GM12878 (cell line): Measurements from ENCODE around the gene NACC1. TPM values are rescaled to one million over a fixed set of nuclear protein-coding genes. Genes with fewer than 3 reads are reported as not detected.

Experiments used
- ATAC-seq: fragments of 200-7000 bp; cut with Tn5 transposase; 3 replicates; pipeline ENCODE4 v1.9.1; 2020; ENCODE audit warnings: mild to moderate bottlenecking, moderate library complexity
- Bru-seq: library from RNA; stranded (reverse); fragments of 400-500 nt; gene quantifications from one replicate; lab custom pipeline; 2021; lab: Mats Ljungman, UMichigan
- BruChase-seq, 2 experiments: library from RNA; stranded (reverse); fragments of 400-500 nt; gene quantifications; one replicate each; lab custom pipeline; 2021; lab: Mats Ljungman, UMichigan
- BruUV-seq: library from RNA; stranded (reverse); fragments of 400-500 nt; replicated peaks from 2 replicates; lab custom pipeline; 2021; lab: Mats Ljungman, UMichigan
- CTCF ChIA-PET: fragments of 300-600 bp; sonication (Branson Sonifier 250); formaldehyde crosslinking; extraction: SDS; loops from one replicate; lab custom pipeline; 2021; ENCODE audit warnings: inconsistent platforms; lab: Yijun Ruan, JAX
- POLR2A ChIA-PET: fragments of 350-600 bp; formaldehyde crosslinking; extraction: SDS; loops from one replicate; lab custom pipeline; 2021; ENCODE audit warnings: inconsistent platforms; lab: Charles Lee
- RAD21 ChIA-PET: fragments of 300-600 bp; sonication (Branson Sonifier 250); formaldehyde crosslinking; loops from one replicate; lab custom pipeline; 2023; ENCODE audit warnings: antibody characterized with exemption; ENCODE audit not compliant: unreplicated experiment; lab: Charles Lee
- SMC1A ChIA-PET: fragments of 300-600 bp; sonication (Branson Sonifier 250); formaldehyde crosslinking; loops from one replicate; lab custom pipeline; 2023; ENCODE audit not compliant: unreplicated experiment, uncharacterized antibody; lab: Charles Lee
- DNase-seq: peaks from one replicate; pipeline ENCODE4 v3.0.0-alpha.2; 2011; ENCODE audit warnings: low read depth, low spot score
- FAIRE-seq: peaks from 3 replicates; lab custom pipeline; 2011; peaks lifted over from hg19 to GRCh38; lab: Jason Lieb, UNC
- H2AFZ ChIP-seq: 2 replicates; pipeline ENCODE4 v1.6.0; 2011; ENCODE audit warnings: low read depth, low read length, control low read depth; ENCODE audit not compliant: control insufficient read depth
- H3K27ac ChIP-seq: 2 replicates; pipeline ENCODE4 v1.5.1; 2011; ENCODE audit warnings: control low read depth; ENCODE audit not compliant: control insufficient read depth, insufficient read depth
- H3K27me3 ChIP-seq, 2 experiments: replicated peaks in 1 of 2; 2 replicates each; pipeline versions ENCODE4 v1.6.0 to v1.6.1; 2011; ENCODE audit warnings: low read length in 1 of 2; ENCODE audit not compliant: control insufficient read depth in 2 of 2, insufficient read depth in 2 of 2
- H3K36me3 ChIP-seq, 2 experiments: 2 replicates each; pipeline ENCODE4 v1.5.1; 2011; ENCODE audit warnings: low read length in 1 of 2; ENCODE audit not compliant: control insufficient read depth in 2 of 2, insufficient read depth in 2 of 2
- H3K4me1 ChIP-seq: 2 replicates; pipeline ENCODE4 v1.6.1; 2011; ENCODE audit warnings: mild to moderate bottlenecking, low read length, moderate library complexity, mixed read lengths; ENCODE audit not compliant: control insufficient read depth, insufficient read depth
- H3K4me2 ChIP-seq: 2 replicates; pipeline ENCODE4 v1.6.0; 2011; ENCODE audit warnings: control low read depth; ENCODE audit not compliant: control insufficient read depth, insufficient read depth
- H3K4me3 ChIP-seq: fragments of 200-600 bp; sonication (generic); 2 replicates; pipeline ENCODE4 v1.5.1; 2016
- H3K79me2 ChIP-seq: 2 replicates; pipeline ENCODE4 v1.6.0; 2011; ENCODE audit warnings: low read length; ENCODE audit not compliant: control insufficient read depth, insufficient read depth
- H3K9ac ChIP-seq: 2 replicates; pipeline ENCODE4 v1.8.0; 2011; ENCODE audit warnings: low read length, control low read depth, mixed read lengths; ENCODE audit not compliant: control insufficient read depth, insufficient read depth
- H3K9me3 ChIP-seq: replicated peaks from 3 replicates; pipeline ENCODE4 v1.5.1; 2011; ENCODE audit warnings: mild to moderate bottlenecking, low read length; ENCODE audit not compliant: control insufficient read depth, insufficient read depth
- H4K20me1 ChIP-seq: 2 replicates; pipeline ENCODE4 v1.6.0; 2011; ENCODE audit not compliant: control insufficient read depth, insufficient read depth
- CHD2 ChIP-seq: IDR thresholded peaks from 2 replicates; pipeline ENCODE4 v1.6.1; 2011; ENCODE audit warnings: low read depth, low read length, improper control_type of control experiment, borderline replicate concordance
- EED ChIP-seq: sonication (generic); IDR thresholded peaks from 2 replicates; pipeline ENCODE4 v1.6.1; 2016; ENCODE audit warnings: antibody characterized with exemption, low read depth
- HDGF ChIP-seq: fragments of 450-650 bp; IDR thresholded peaks from 2 replicates; pipeline ENCODE4 v1.6.1; 2016; ENCODE audit warnings: antibody characterized with exemption
- MAX ChIP-seq: IDR thresholded peaks from 2 replicates; pipeline ENCODE4 v1.6.1; 2012; ENCODE audit warnings: low read depth, low read length, improper control_type of control experiment
- MXI1 ChIP-seq: fragments of 150-350 bp; IDR thresholded peaks from 2 replicates; pipeline ENCODE4 v1.6.1; 2011; ENCODE audit warnings: low read depth, mild to moderate bottlenecking, inconsistent platforms, low read length, improper control_type of control experiment
- NR2C2 ChIP-seq: IDR thresholded peaks from 2 replicates; pipeline ENCODE4 v1.6.1; 2011; ENCODE audit warnings: borderline replicate concordance, low read depth; ENCODE audit not compliant: control insufficient read depth, insufficient read length
- PKNOX1 ChIP-seq: fragments of 450-650 bp; IDR thresholded peaks from 2 replicates; pipeline ENCODE4 v1.6.1; 2016; ENCODE audit warnings: mild to moderate bottlenecking
- POLR2A ChIP-seq: IDR thresholded peaks from 2 replicates; pipeline ENCODE4 v1.6.1; 2011; ENCODE audit warnings: low read depth, mild to moderate bottlenecking, low read length
- REST ChIP-seq: IDR thresholded peaks from 2 replicates; pipeline ENCODE4 v1.6.1; 2012; ENCODE audit warnings: mild to moderate bottlenecking, low read depth, low read length
- SIN3A ChIP-seq: IDR thresholded peaks from 2 replicates; pipeline ENCODE4 v1.6.1; 2012; ENCODE audit warnings: low read depth, low read length, improper control_type of control experiment
- SRF ChIP-seq, 2 experiments: IDR thresholded peaks; 2 replicates each; pipeline ENCODE4 v1.6.1; 2011; ENCODE audit warnings: low read depth in 2 of 2, low read length in 2 of 2, mild to moderate bottlenecking in 1 of 2, moderate library complexity in 1 of 2
- TAF1 ChIP-seq: IDR thresholded peaks from 2 replicates; pipeline ENCODE4 v1.6.1; 2011; ENCODE audit warnings: mild to moderate bottlenecking, low read depth, low read length, borderline replicate concordance
- TBL1XR1 ChIP-seq: IDR thresholded peaks from 2 replicates; pipeline ENCODE4 v1.6.1; 2012; ENCODE audit warnings: low read depth, low read length, improper control_type of control experiment
- YBX1 ChIP-seq: fragments of 450-650 bp; IDR thresholded peaks from 2 replicates; pipeline ENCODE4 v1.6.1; 2016; ENCODE audit warnings: antibody characterized with exemption
- YY1 ChIP-seq: IDR thresholded peaks from 2 replicates; pipeline ENCODE4 v1.6.1; 2011; ENCODE audit warnings: low read depth, mild to moderate bottlenecking, low read length
- WGBS: methylation state at CpG from one replicate; pipeline ENCODE4 v1.1.6; 2016; ENCODE audit warnings: low lambda C conversion rate; ENCODE audit not compliant: insufficient replicate concordance, insufficient coverage; ENCODE audit errors: missing lambda C conversion rate; 5-methylcytosine and 5-hydroxymethylcytosine counted together
- in situ Hi-C: fragments of 300-500 bp; cut with MboI; formaldehyde crosslinking; loops from 9 replicates; pipeline ENCODE4 v1.14.3; 2018; ENCODE audit warnings: mixed read lengths
- intact Hi-C: fragments of 100-400 bp; cut with micrococcal nuclease; formaldehyde crosslinking; loops from one replicate; pipeline ENCODE4 v1.14.2; 2022; ENCODE audit not compliant: unreplicated experiment
- long read RNA-seq, 2 experiments: library from polyadenylated mRNA; unstranded; transcript quantifications; one replicate each; pipeline ENCODE4 v2.0.0, GENCODE V29; 2019 to 2020
- polyA minus RNA-seq, 3 experiments: library from RNA; depleted of rRNA, polyadenylated mRNA; stranded (reverse); fragments of >200 nt; gene quantifications; 2 replicates each; pipeline ENCODE4 v1.2.3, GENCODE V29; 2011
- polyA plus RNA-seq, 11 experiments: library from polyadenylated mRNA; depleted of rRNA in 4 of 11; unstranded in 6 of 11; stranded (reverse) in 5 of 11; fragments of >200 nt; fragmentation: Nextera tagmentation in 4 of 11; fragmentation: Illumina TruSeq in 1 of 11; extraction: Ambion mirVana in 4 of 11; extraction: Trizol in 1 of 11; gene quantifications; 1 replicate in 1 of 11; 2 replicates in 10 of 11; pipeline versions ENCODE4 v1.2.1 to v1.2.3, GENCODE V29; 2011 to 2016; ENCODE audit warnings: inconsistent platforms in 2 of 11, missing spikeins in 2 of 11, low read depth in 1 of 11
- total RNA-seq, 4 experiments: library from RNA; depleted of rRNA in 3 of 4; stranded (reverse); fragments of >200 nt in 3 of 4; fragmentation: Illumina TruSeq in 1 of 4; extraction: Trizol in 1 of 4; gene quantifications; 2 replicates each; pipeline versions ENCODE4 v1.2.1 to v1.2.3, GENCODE V29; 2013 to 2021

The NACC1 gene
- 33.8 and 36.7 TPM in 2 replicates for total RNA-seq (2013; cell fraction: nucleolus; rRNA removed)
- total RNA-seq (2014; rRNA removed) (53.0 and 68.5 TPM in 2 replicates), total RNA-seq (2014; rRNA removed; fragmentation: Illumina TruSeq; extraction: Trizol) (16.2 and 19.6 TPM in 2 replicates), total RNA-seq (2021) (116 and 120 TPM in 2 replicates), polyA plus RNA-seq (2011; rRNA removed) (9.4 and 32.3 TPM in 2 replicates), polyA plus RNA-seq (2014; fragmentation: Illumina TruSeq; extraction: Trizol) (6.1 and 18.8 TPM in 2 replicates), polyA plus RNA-seq (2014; fragmentation: Nextera tagmentation; extraction: Ambion mirVana) (under 1 TPM; 0.18 to 0.27 TPM), polyA plus RNA-seq (2014; rRNA removed) (86.1 and 89.6 TPM in 2 replicates), polyA plus RNA-seq (2016; fragmentation: Nextera tagmentation; extraction: Ambion mirVana) (1 to 10 TPM; 2.0 to 3.0 TPM), polyA minus RNA-seq (2011; rRNA and poly(A)+ RNA removed) (74.5 and 114 TPM in 2 replicates), Bru-seq, nascent RNA (percentile 72 among the genes with signal in this experiment), BruChase-seq, experiment 1, labeled RNA remaining after a 6-hour chase (percentile 85 among the genes with signal in this experiment), BruChase-seq, experiment 2, labeled RNA remaining after a 2-hour chase (percentile 85 among the genes with signal in this experiment)
- 14.2 TPM for polyA plus RNA-seq (2011; ENCODE audit: low read depth)
- 75.3 and 119 TPM in 2 replicates for polyA plus RNA-seq (2011; cell fraction: cytosol; rRNA removed)
- 75.5 and 139 TPM in 2 replicates for polyA plus RNA-seq (2011; cell fraction: nucleus; rRNA removed)
- 32.6 and 35.0 TPM in 2 replicates for polyA plus RNA-seq (2012)
- polyA minus RNA-seq (2011; cell fraction: cytosol; rRNA and poly(A)+ RNA removed) = 50.9 and 52.6 TPM in 2 replicates
- polyA minus RNA-seq (2011; cell fraction: nucleus; rRNA and poly(A)+ RNA removed) = 12.9 and 21.6 TPM in 2 replicates
- long read RNA-seq, experiment 1 = 0 reads
- long read RNA-seq, experiment 2, partial matches to known transcripts = 0 of 2 reads
- long read RNA-seq, experiment 2, other reads (novel, unspliced or antisense) = 2 of 2 reads

- SMC1A ChIA-PET = interaction anchor here (1.0 to 1.8 kb wide), 9 partner anchors 13 to 143 kb away, joined by 3 to 7 read pairs (median 5); partner anchors contain the start of genes IER2 and STX10
- intact Hi-C loops = loop anchor here (2.0 to 5.0 kb wide), 2 partner anchors 33 to 144 kb away; partner anchors contain the start of genes IER2 and STX10
- FAIRE-seq = no peak
- CTCF ChIA-PET = interaction anchor here (0.8 to 1.7 kb wide), 6 partner anchors 12 to 84 kb away, joined by 3 to 7 read pairs (median 4); partner anchors contain the start of genes IER2 and STX10
- peaks cover under 1 to 7% of the 10 kb centered on the region in 2 experiments; a peak in 3 of 4 replicates for H3K36me3 ChIP-seq
- H3K27ac ChIP-seq = peak within 1 kb of the TSS; percentile 75
- no peak for DNase-seq
- no peaks in the 10 kb centered on the region for H3K27me3 ChIP-seq
- peaks cover 62% of the 10 kb centered on the region for H3K79me2 ChIP-seq
- peaks cover 10% of the 10 kb centered on the region for H4K20me1 ChIP-seq
- POLR2A ChIA-PET = interaction anchor here (0.5 to 3.8 kb wide), 10 partner anchors 14 to 169 kb away, joined by 3 to 28 read pairs (median 4); partner anchors contain the start of genes IER2 and STX10
- H3K4me1 ChIP-seq = peaks cover 36% of the 10 kb centered on the region
- no peaks in the 10 kb centered on the region for H3K9me3 ChIP-seq
- under 1% methylated on average over 37 of the region's 65 CpGs for WGBS
- ATAC-seq = peak; percentile 82
- peak within 1 kb of the TSS; percentile 90 for H3K4me2 ChIP-seq
- BruUV-seq = no TSS peak
- H3K9ac ChIP-seq = peak within 1 kb of the TSS; percentile 79
- H3K4me3 ChIP-seq = peak within 1 kb of the TSS; percentile 98
- in situ Hi-C loops = no loop called here
- RAD21 ChIA-PET = interaction anchor here (0.7 to 2.2 kb wide), 7 partner anchors 13 to 78 kb away, joined by 3 to 10 read pairs (median 4); partner anchors contain the start of genes IER2 and STX10
- H2AFZ ChIP-seq = peak within 1 kb of the TSS; percentile 60
- TF ChIP-seq REST (no peak), PKNOX1 (no peak), YY1 (peak; percentile 94), CHD2 (no peak), MAX (no peak), HDGF (no peak), TAF1 (peak; percentile 94), MXI1 (no peak), POLR2A (peak; percentile 66), SRF (IDR thresholded peaks at IDR 0.05; ENCODE audit: low read depth in 2 of 2, low read length in 2 of 2) (peak; percentile 89 to 98), NR2C2 (peak; percentile 60), EED (no peak), SIN3A (peak; percentile 73; the same call in 1 of the 2 replicates), YBX1 (no peak), TBL1XR1 (no peak)
These were observed at the start of gene NACC1 for GRCh38 chr19:13117772-13118423. Gene NACC1, plus strand, starts transcription at chr19:13118264. Its CDS starts 16,944 bp downstream, at chr19:13135208.
